Endodermal cell (in vitro differentiated cells): Measurements from ENCODE around the gene ATN1. TPM values are rescaled to one million over a fixed set of nuclear protein-coding genes. Genes with fewer than 3 reads are reported as not detected.

Experiments used
- DNase-seq: peaks from one replicate; pipeline ENCODE4 v3.0.0-alpha.2; 2017
- H3K27ac ChIP-seq: 2 replicates; pipeline ENCODE4 v1.5.1; 2013; ENCODE audit warnings: mild to moderate bottlenecking, low read depth, low read length, moderate library complexity
- H3K27me3 ChIP-seq: 2 replicates; pipeline ENCODE4 v1.6.1; 2013; ENCODE audit warnings: mild to moderate bottlenecking, low read length, moderate library complexity; ENCODE audit not compliant: insufficient read depth, control insufficient read depth, poor library complexity, severe bottlenecking
- H3K36me3 ChIP-seq: 2 replicates; pipeline ENCODE4 v1.7.0; 2013; ENCODE audit warnings: mild to moderate bottlenecking, low read length, moderate library complexity; ENCODE audit not compliant: control insufficient read depth, insufficient read depth
- H3K4me1 ChIP-seq: one replicate; pipeline ENCODE4 v1.7.0; 2013; ENCODE audit warnings: low read length; ENCODE audit not compliant: control insufficient read depth, insufficient read depth
- H3K4me3 ChIP-seq: 2 replicates; pipeline ENCODE4 v1.5.1; 2013; ENCODE audit warnings: mild to moderate bottlenecking, low read length, moderate library complexity
- H3K9ac ChIP-seq: 2 replicates; pipeline ENCODE4 v1.6.1; 2013; ENCODE audit warnings: mild to moderate bottlenecking, low read length, moderate library complexity; ENCODE audit not compliant: poor library complexity, severe bottlenecking; ENCODE audit errors: extremely low read depth
- H3K9me3 ChIP-seq: 2 replicates; pipeline ENCODE4 v1.6.1; 2013; ENCODE audit warnings: mild to moderate bottlenecking, low read length, moderate library complexity; ENCODE audit not compliant: control insufficient read depth
- H3K27ac Mint-ChIP-seq: 2 replicates; pipeline ENCODE4 v1.8.0; 2020; ENCODE audit warnings: mixed read lengths
- H3K27me3 Mint-ChIP-seq: 2 replicates; pipeline ENCODE4 v1.8.0; 2021; ENCODE audit warnings: mild to moderate bottlenecking, mixed read lengths; ENCODE audit not compliant: insufficient read depth
- H3K36me3 Mint-ChIP-seq: 2 replicates; pipeline ENCODE4 v1.8.0; 2020; ENCODE audit warnings: low read depth, mixed read lengths
- H3K4me1 Mint-ChIP-seq: 2 replicates; pipeline ENCODE4 v1.8.0; 2020; ENCODE audit warnings: mixed read lengths
- H3K4me3 Mint-ChIP-seq: 2 replicates; pipeline ENCODE4 v1.8.0; 2020; ENCODE audit warnings: mild to moderate bottlenecking, moderate library complexity, mixed read lengths
- H3K9me3 Mint-ChIP-seq: 2 replicates; pipeline ENCODE4 v1.8.0; 2020; ENCODE audit warnings: mild to moderate bottlenecking, mixed read lengths
- CTCF ChIP-seq: fragments of 200-600 bp; sonication (generic); conservative IDR thresholded peaks from 2 replicates; pipeline ENCODE4 v1.5.0; 2021; ENCODE audit warnings: antibody characterized with exemption, mild to moderate bottlenecking
- WGBS, 2 experiments: methylation state at CpG; one replicate each; pipeline versions ENCODE4 v1.1.5 to v1.1.7; 2013; ENCODE audit warnings: missing lambda C conversion rate in 2 of 2, mixed read lengths in 1 of 2; ENCODE audit not compliant: insufficient coverage in 1 of 2, insufficient read length in 1 of 2; 5-methylcytosine and 5-hydroxymethylcytosine counted together
- total RNA-seq, 2 donors: library from RNA; stranded (reverse); fragmentation: NEBNext Ultra II Directional in 1 of 2; extraction: Animal tissue kit (Norgen Biotek cat#: 25700) in 1 of 2; gene quantifications; 2 replicates in 1 of 2; 3 replicates in 1 of 2; pipeline ENCODE4 v1.2.1, GENCODE V29; 2021

The ATN1 gene
- total RNA-seq, 2 donors from 2014 or later = 111 to 244 TPM

DNA sequence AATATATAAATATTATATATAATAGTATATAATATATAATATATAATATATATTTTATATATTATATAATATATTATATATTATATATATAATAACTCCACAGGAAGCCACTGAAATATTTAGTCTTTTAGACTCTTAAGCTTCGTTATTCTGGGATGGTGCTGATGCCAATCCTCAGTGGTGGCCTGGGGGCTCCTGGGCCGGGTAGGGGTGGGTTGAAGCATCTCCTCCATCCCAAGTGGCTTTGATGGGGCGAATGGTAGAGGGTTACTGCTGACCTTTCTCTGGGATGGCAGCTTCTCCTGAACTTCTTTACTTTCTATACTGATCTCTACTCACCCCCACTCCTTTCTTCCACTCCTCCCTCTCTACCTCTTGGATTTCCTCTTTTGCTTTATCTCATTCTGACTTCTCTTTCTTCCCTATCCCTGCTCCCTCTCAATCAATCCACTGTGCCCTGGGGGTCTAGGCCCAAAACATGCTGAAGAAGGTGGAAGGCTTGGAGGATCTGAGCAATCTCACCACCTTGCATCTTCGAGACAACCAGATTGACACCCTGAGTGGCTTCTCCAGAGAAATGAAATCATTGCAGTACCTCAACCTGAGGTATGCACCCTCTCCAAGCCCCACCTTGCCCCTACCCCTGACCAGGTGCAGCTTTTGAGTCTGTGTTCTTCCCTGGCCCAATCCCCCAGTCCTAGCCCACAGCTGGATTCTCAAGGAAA lies 18.2 kb upstream of the ATN1 start:
- WGBS, 2 experiments = 88 to 94% methylated on average over 3 to 4 of the region's 4 CpGs
- Histone ChIP-seq H3K4me1 (no peaks in the 10 kb centered on the region), H3K4me3 (no peak overlapping the region), H3K9ac (no peak overlapping the region), H3K27ac (no peak overlapping the region), H3K9me3 (no peaks in the 10 kb centered on the region), H3K27me3 (peaks cover 11% of the 10 kb centered on the region), H3K36me3 (no peaks in the 10 kb centered on the region)
- DNase-seq = no peak
- no peaks in the 10 kb centered on the region for H3K9me3 Mint-ChIP-seq
- peaks cover 48% of the 10 kb centered on the region for H3K27me3 Mint-ChIP-seq
- H3K4me3 Mint-ChIP-seq = no peak overlapping the region
- H3K27ac Mint-ChIP-seq = no peak overlapping the region
- H3K4me1 Mint-ChIP-seq = peaks cover 14% of the 10 kb centered on the region
- H3K36me3 Mint-ChIP-seq = no peaks in the 10 kb centered on the region
- no peak for TF ChIP-seq CTCF

GRCh38 chr12:6912164-6912935 lies 15.4 kb upstream of the ATN1 start:
- 94 to 98% methylated on average over 11 to 15 of the region's 15 CpGs for WGBS, 2 experiments
- H3K36me3 ChIP-seq = no peaks in the 10 kb centered on the region
- H3K4me1 ChIP-seq = no peaks in the 10 kb centered on the region
- Mint-ChIP-seq H3K9me3 (no peaks in the 10 kb centered on the region), H3K4me1 (peaks cover 37% of the 10 kb centered on the region), H3K27me3 (peaks cover 63% of the 10 kb centered on the region), H3K27ac (peak overlapping the region; percentile 8), H3K36me3 (peaks cover 10% of the 10 kb centered on the region), H3K4me3 (peak overlapping the region; percentile 77)
- no peak for TF ChIP-seq CTCF
- no peak overlapping the region for H3K9ac ChIP-seq
- no peak for DNase-seq
- no peak overlapping the region for H3K4me3 ChIP-seq
- H3K27me3 ChIP-seq = peaks cover 19% of the 10 kb centered on the region
- H3K27ac ChIP-seq = no peak overlapping the region
- no peaks in the 10 kb centered on the region for H3K9me3 ChIP-seq

- TF ChIP-seq CTCF = no peak
- H3K4me1 Mint-ChIP-seq = peaks cover 39% of the 10 kb centered on the region
- WGBS, 2 experiments = 2 to 3% methylated on average over 28 to 67 of the region's 68 CpGs
- H3K4me1 ChIP-seq = no peaks in the 10 kb centered on the region
- H3K4me3 Mint-ChIP-seq = peak within 1 kb of the TSS; percentile 77
- H3K9ac ChIP-seq = peak within 1 kb of the TSS; percentile 44
- no peaks in the 10 kb centered on the region for H3K9me3 ChIP-seq
- peak within 1 kb of the TSS; percentile 41 for H3K27ac Mint-ChIP-seq
- H3K27me3 ChIP-seq = peaks cover 19% of the 10 kb centered on the region
- no peaks in the 10 kb centered on the region for H3K9me3 Mint-ChIP-seq
- H3K4me3 ChIP-seq = peak within 1 kb of the TSS; percentile 84
- H3K27me3 Mint-ChIP-seq = peaks cover 62% of the 10 kb centered on the region
- peaks cover 23% of the 10 kb centered on the region for H3K36me3 Mint-ChIP-seq
- H3K36me3 ChIP-seq = peaks cover 1% of the 10 kb centered on the region
- no peak within 1 kb of the TSS for H3K27ac ChIP-seq
- DNase-seq = peak; percentile 89
Measured at GRCh38 chr12:6914246-6914946, 13.4 kb upstream of the ATN1 start, which contains the start of gene ENO2. TSS of gene ENO2 (plus strand) at chr12:6914580. CDS start at chr12:6915833, 1,253 bp downstream.
